Islet of Langerhans (tissue), 1 donor: ENCODE results near the gene KCNMB1.
"Not testable (repeated sequence)": the region's sequence is repeated elsewhere in the genome, so short reads cannot be mapped to it uniquely, and the experiment has no call there.

ENCODE experiments used
- FAIRE-seq: peaks from one replicate; lab custom pipeline; 2011; peaks lifted over from hg19 to GRCh38; lab: Jason Lieb, UNC

The KCNMB1 gene

DNA sequence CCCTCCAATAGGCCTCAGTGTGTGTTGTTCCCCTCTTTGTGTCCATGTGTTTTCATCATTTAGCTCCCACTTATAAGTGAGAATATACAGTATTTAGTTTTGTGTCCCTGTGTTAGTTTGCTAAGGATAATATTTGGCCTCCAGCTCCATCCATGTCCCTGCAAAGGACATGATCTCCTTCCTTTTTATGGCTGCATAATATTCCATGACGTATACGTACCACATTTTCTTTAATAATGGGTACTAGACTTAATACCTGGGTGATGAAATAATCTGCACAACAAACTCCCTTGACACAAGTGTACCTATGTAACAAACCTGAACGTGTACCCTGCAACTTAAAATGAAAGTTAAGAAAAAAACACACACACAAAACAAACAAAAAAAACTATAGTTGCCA lies 12.6 kb downstream of the KCNMB1 start:
- FAIRE-seq: not testable (repeated sequence)

DNA sequence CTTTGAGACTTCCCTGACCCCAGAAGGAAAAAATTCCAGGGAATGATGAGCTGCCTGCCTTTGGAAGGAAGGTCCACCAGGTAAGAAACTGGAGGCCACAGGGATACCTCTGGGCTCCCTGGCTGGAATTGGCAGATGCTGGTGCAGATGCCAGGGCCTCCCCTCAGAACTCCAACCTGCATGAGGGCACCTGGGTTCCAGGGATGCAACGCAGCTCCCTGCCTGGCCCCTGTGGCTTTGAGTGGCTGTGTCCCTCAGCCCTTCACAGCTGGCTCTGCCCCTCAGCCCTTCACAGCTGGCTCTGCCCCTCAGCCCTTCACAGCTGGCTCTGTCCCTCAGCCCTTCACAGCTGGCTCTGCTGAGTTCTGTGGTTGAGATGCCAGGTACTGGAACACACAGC lies 13.9 kb downstream of the KCNMB1 start:
- no peak for FAIRE-seq

DNA sequence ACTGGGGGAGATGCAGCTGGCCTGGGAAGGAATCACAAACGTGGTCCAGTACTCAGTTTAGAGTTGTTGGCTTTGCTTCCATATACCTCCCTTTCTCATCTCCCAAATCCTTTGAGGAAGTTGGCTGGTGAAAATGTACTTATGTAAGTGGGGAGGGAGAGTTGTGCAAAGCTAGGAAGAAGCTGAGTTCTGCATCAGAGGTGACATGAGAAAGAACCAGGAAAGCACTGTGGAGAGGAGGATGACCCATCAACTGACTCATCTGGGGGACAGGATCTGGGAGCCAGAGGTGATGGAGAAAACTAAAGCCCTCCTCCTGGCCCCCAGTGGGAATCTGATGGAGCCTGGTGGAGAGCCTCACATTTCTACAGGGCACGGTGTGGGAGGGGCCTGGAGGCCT lies 16.2 kb downstream of the KCNMB1 start:
- FAIRE-seq: no peak

DNA sequence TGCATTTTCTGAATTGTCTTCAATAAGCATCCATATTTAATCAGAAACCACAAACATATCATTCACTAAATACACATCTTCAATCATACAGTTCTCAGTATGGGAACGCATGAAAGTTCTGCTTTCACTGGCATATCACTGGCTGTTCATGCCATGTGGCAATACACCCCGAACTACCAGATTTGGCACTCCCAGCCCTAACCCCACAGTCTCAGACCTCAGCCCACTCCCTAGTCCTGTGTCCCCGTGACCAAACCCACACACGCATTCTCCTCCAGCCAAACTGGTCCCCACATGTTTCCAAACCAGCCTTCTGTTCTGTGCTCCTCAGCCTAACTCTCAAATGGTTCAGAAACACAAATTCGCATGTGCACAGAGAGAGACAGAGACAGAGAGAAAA lies 20.6 kb downstream of the KCNMB1 start:
- no peak for FAIRE-seq

DNA sequence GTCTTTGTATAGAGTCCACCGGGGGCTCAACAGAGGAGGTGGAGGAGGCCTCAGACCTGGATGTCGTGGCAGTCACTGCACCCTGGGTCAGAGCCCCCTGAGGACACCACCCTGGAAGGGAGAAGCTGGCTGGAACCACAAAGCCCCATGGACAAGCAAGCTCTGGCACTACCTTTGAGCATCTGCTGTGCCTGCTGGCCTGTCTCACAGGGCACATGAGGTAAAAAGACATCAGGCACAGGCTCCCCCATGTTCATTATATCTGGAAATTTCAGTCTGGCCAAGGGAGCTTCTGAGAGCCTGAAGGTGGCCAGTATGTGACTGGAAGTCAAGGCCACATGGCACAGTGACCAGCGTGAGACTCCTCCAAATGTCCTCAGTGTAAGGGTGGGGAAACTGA lies 22.9 kb downstream of the KCNMB1 start:
- no peak for FAIRE-seq

DNA sequence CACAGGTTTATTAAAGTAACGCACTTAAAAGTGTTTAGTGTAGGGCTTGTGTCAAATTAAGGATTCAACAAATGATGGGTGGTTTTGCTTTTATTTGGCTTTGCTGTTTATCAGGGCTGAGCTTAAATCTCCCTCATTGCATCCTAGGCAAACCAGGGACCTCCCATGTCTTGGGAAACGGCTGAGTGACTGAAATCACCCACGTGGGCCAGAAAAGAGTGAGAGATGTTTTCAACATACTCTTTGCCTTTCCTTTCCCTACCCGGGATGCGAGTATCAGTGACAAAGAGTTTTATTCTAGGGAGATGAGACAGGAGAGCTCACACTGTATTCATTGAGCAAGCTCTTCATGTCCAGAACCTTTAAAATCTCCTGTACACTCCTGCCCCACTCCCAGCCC lies 23.3 kb downstream of the KCNMB1 start:
- no peak for FAIRE-seq

DNA sequence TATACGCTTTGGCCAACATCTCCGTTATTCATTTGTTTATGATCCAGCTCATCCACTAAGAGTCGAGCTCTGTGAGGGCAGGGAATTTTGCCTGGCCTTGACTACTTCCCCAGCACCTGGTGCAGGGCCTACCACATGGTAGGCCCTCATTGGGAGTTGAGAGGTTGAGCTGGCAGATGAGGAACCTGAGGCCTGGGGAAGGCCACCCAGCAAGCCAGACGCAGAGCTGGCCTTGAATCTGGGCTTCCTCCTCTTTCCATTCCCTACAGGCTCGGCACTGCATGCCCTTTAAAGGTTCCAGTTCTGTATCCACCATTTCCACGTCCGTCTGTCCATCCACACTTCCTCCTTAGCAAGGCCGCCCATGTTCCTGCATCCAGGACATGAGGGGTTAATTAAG lies 24.2 kb downstream of the KCNMB1 start:
- FAIRE-seq: no peak

DNA sequence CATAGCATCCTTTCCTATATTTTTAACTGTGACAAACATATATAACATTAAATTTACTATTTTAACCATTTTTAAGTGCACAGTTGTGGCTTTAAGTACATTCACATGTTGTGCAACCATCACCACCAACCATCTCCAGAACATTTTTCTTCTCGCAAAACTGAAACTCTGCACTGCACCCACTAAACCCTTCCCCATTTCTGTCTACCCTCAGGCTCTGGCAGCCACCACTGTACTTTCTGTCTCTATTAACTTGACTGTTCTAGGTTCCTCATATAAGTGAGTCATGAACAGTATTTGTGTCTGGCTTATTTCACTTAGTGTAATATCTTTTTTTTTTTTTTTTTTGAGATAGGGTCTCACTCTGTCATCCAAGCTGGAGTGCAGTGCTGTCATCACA lies 25.5 kb downstream of the KCNMB1 start:
- no peak for FAIRE-seq

DNA sequence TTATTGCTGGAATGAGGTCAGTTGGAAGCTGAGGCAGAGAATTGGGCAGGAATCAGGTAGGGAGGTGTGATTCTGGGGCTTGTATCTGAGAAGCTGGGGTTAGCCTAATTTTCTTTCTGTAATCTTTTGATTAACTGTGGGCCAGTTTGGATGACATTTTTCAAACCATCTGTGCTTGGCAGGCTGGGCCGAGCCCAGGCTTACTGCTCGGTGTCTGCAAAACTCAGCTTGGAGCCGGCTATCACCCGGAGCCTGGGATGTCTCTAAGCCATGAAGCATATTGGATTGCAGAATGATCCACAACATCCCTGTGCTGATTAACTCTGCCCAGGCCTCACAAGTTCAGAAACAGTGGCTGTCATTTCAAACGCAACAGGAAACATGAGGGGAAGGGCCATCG lies 26.5 kb downstream of the KCNMB1 start:
- no peak for FAIRE-seq

DNA sequence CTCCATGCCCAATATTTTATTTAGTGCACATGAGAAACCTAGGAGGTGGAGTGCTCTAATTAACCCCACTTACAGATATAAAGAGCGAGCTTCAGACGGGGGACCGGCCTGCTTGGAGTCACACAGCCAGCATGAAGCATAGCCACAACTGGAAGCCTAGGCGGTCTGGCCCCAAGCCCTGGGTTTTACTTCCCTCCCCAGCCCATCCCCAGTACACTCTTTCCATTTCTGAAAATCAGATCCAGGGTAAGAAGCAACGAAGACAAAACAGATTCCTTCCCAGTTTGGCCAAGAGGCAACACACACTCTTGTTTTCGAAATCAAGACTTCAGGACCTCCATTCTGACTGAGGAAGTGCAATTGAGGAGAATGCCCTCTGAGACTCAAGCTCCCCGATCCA lies 27.1 kb downstream of the KCNMB1 start:
- FAIRE-seq: no peak

DNA sequence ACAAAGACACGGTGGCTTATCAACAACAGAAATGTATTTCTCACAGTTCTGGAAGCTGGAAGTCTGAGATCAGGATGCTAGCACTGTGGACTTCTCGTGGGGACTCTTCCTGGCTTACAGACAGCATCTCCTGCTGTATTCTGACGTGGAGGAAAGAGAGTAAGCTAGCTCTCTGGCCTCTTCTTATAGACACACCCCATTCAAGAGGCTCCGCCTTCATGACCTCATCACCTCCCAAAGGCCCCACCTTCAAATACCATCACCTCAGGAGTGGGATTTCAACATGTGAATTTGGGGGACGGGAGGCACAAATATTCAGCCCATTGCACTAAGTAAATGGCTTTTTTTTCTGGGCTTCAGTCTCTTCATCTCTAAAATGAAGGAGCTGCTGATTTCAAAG lies 27.6 kb downstream of the KCNMB1 start:
- no peak for FAIRE-seq

DNA sequence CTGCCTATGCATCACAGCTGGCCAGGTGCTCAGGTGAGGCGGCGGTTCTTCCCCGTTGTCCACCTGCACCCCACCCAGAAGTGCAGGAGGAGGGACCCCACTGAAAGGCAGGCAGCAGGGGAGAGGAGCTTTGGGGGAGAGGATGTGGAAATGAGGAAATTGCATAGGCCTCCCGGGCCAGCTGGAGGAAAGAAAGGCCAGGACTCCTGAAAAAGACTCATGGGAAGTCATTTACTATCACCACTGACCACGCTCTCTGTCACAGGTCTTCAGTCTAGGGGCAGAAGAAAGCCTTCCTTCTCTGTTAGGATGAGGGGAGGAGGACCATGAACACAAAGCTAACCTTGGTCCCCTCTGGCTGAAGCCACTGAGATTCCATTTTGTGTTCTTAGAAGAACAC lies 28.1 kb downstream of the KCNMB1 start:
- FAIRE-seq: no peak

DNA sequence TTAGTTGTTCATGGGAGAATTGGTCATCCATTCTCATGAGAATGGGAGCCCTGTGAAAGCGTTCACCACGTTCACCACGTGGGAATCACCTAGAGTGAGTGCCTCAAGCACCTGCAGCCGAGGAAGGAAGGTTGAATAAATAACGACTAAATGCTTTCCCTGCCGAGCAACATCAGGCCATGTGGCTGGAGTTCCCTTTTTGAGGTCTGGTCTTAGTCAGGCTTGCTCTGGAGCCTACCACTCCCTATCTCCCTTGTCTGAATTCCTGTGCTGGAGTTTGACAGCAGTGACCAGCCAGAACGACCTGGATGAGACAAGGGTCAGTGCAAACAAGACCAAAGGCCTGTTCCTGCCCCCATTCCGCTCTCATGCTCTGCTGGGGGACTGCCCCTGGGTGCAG lies 28.5 kb downstream of the KCNMB1 start:
- FAIRE-seq: no peak

DNA sequence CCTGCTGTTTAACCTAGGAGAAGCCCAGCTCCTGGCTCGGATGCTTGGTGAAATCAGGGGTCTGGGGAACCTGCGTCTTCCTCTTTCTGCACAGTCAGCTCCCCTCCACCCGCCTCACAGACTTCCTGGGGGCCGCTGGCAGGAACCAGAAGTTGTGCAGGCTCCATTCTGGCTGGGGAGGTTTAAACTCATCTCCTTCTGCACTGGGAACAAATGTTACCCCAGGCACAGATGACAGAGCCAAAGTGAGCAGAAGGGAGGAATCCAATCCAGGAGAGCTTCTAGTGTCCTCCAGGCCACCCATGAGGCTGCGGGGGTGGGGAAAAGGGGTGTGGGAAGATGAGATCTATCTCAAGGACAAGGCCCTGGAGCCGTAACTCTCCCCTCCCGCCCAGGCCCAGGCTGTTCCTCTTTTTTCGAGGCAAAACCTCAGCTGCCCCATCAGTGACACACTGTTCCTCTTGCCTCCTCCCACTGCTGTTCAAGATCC lies 31.2 kb downstream of the KCNMB1 start:
- FAIRE-seq: no peak

DNA sequence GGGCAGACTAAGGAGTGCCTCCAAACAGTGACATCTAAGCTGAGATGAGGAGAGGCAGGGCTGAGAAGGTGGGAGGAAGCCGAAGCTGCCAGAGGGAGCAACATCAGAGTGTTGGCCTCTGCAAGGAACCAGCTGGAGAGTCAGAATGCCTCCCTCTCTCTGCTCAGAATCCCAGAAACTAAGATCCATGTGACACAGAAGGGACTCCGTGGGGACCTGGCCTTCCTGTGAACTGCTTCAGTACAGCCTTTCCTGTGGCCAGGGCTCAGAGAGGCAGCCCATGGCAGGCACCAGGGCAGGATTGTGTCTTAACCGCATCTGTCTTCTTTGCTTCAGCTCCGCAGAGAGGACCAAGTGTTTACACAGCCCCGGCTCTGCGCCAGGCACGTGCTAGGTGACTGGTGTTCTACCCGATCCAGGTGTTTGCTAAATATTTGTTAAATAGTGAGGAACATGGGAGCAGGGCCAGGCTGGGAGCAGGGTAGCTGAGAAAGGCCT lies 33.5 kb downstream of the KCNMB1 start:
- no peak for FAIRE-seq

DNA sequence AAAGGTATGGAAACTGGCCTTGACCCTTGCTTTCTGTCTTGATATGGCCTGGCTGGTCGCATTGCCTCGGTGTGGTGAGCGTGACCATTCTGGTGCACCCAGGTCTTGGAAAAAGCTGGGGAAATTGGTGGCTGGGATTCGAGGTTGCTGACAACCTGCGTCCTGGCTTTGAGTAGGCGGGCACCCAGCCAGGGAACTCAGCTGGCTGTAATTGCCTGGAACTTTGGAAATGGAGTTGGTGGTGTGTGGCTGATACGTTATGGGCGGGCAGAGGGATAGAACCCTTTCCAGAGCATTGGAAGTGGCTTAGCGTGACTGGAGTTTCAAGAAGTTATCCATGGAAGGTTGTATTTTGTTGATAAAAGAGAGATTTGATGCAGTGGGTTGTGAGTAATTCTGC lies 35.2 kb downstream of the KCNMB1 start:
- FAIRE-seq: no peak

DNA sequence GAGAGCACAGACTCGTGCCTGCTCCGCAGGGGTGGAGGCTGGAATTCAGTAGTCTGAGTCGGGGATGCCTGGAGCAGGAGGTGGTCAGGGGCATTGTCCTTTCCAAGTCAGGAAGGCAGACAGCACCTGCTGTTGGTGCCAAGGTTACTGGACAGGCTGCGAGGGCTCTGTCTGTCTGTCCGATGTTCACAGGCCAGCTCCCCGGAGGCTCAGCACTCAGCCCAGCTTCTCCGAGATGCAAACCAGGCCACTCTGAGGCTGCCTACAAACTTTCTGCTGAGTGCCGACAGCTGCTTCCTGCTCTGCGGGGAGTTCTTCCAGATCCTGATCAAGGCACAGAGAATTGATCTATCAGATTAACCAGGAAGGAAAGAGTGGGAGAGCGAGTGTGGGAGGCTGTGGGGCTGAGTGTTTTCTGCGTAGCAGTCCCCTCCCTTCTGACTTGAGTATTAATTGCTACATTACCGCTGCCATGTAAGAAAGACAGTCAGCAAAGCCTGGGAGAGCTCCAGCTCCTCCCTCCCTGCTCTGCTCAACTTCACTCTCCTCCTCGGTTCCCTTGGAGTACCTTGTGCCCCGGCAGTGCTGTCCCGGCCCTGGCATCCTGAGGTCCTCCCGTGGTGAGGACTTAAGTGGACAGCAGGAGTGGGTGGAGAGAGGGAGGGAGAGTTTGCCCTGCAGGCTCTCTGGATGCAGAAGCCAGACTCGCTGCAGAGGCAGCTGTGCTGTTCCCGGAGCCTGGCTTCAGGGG lies 36.0 kb downstream of the KCNMB1 start:
- no peak for FAIRE-seq

DNA sequence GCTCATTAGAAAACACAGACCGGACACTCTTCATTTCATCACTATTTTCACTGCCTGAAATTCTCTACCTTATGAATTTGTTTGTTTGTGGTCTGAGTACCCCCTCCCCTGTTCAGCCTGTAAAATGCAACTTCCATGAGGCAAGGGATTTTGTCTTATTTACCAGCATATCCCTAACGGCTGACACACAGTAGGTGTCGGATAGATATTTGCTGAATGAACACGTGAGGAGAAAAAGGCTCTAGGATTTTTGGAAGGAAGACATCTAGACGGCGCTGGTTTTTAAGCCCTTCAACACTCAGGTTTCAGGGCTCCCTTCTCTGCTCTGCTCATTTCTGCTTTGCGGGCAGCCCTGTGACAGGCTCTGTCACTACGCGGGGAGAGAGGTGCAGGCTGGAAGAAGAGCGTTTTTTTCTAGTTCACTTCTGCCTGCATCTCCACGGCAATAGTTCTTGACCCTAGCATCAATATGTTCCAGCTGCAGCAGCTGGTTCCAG lies 41.0 kb downstream of the KCNMB1 start:
- no peak for FAIRE-seq

DNA sequence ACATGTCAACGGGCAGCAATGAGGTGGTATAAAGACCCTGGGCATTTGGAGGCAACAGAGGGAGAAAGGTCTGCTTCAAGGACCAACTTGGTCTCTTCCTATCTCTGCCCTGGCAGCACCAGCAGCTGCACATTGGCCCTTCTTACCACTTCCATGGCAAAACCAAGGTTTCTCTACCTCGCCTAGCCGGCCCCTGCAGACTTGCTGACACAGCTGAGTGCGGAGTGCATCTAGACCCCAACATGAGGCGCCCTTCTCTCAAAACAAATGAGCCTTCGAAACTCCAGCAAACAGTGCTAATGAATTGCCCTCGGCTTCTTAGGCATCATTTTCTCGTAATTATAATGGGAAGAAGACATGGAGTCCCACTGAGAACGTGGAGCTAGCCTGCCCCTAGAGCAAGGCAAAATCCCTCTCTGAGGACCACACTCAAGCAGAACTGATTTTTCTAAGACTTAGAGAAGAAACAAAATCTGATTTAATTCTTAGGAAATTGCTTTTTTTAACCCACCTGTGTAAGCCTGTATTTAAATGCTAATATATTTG lies 42.1 kb downstream of the KCNMB1 start:
- no peak for FAIRE-seq

DNA sequence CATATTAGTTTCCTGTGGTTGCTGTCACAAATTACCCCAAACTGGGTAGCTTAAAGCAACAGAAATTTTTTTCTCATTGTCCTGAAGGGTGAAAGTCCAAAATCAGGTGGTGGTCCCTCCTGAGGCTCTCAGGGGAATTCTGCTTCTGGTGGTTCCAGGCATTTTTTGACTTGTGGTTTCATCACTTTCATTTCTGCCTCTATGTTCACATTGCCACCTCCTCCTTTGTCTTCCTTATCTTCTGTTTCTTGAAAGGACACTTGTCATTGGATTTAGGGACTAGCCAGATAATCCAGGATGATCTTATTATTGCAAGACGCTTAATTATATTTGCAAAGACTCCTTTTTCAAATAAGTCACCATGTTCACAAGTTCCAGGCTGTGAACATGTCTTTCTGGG lies 43.2 kb downstream of the KCNMB1 start:
- no peak for FAIRE-seq

DNA sequence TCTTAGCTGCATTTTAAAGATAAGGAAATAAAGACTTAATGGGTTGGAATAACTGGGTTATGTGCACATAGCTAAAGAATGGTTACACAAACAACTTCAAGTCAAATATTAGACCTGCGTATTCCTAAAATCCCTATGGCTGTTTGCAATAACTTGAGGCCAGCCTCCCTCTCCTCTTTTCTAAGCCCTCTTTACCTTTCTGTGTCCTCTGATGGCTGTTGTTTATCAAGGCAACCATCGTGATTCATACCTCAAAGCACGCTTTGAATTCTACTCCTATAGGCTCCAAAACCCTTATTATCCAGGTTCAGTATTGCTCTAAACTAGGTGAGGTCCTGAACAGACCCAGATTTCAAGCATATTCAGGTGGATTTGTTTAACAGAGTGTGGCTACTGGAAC lies 46.0 kb downstream of the KCNMB1 start:
- no peak for FAIRE-seq

DNA sequence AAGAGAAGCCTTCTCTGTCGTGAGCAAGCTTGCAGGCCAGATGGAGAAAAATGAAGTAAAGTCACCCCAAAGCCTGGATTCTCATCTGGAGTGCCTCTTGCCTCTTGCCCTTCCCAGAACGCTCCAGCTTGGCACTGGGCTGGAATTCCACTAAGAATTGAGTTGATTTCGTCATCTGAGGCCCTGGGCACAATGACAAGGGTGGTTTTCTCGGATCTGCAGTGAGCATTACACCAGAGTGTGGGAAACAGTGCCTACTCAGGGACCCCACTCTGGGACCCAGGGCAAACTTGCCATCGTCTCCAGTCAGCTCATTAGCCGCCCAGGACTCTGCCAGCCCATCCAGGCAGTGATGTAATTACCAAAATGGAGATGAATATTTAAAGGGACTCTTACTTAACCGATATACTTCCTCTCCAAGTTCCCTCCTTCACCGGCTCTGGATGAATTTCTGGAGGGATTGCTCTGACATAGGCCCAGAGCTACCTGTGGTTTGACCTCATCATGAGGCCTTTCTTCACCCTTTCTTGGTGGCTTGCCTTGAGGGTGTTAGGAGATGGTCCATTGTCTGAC lies 46.9 kb downstream of the KCNMB1 start:
- no peak for FAIRE-seq

DNA sequence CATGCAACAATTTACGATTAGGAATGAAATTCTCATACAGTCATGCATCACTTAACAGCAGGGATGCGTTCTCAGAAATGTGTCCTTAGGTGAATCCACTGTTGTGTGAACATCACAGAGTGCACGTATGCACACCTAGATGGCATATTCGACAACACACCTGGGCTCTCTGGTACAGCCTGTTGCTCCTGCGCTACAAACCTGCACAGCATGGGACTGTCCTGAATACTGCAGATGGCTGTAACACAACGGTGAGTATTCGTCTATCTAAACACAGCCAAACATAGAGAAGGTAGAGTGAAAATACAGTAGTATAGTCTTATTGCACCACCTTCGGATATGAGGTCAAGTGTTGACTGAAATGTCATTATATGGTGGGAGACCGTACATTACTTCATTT lies 47.6 kb downstream of the KCNMB1 start:
- FAIRE-seq: no peak

DNA sequence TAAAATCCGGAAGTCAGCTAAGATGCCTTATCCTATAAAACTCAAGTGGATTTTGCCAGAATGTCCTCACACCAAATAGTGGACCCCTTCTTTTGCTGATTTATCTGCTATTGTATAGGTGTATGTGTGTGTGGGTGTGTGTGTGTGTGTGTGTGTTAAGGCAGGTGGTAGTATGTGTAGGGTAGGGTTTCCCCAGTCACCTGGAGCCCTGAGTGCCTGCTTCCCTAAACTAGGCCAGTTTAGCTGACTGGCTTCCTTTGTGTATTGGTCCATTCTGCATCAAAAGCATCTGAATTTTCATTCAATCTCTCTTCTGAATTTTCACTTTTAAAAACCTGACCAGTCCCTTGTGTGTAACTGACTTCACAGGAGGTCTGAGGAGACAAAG lies 49.4 kb downstream of the KCNMB1 start:
- FAIRE-seq: no peak
